Measurements from ENCODE around the gene GRK1.

Gene GRK1

GRCh38 chr13:113753171-113753570, 86.2 kb downstream of the GRK1 start:
- no peak for TF ChIP-seq CTCF (IDR thresholded peaks at IDR 0.05; ENCODE audit: low read depth, low read length)
- no peak for DNase-seq
- H3K4me3 ChIP-seq (ENCODE audit: low read depth, low read length): no peak overlapping the region
- H3K4me1 ChIP-seq: no peaks in the 10 kb centered on the region
- H3K36me3 ChIP-seq: no peaks in the 10 kb centered on the region
- H3K27me3 ChIP-seq: no peaks in the 10 kb centered on the region
- no peaks in the 10 kb centered on the region for H3K9me3 ChIP-seq

GRCh38 chr13:113754242-113754641, 87.2 kb downstream of the GRK1 start:
- no peak for DNase-seq
- peaks cover 2% of the 10 kb centered on the region for H3K27me3 ChIP-seq
- peaks cover 4% of the 10 kb centered on the region for H3K4me1 ChIP-seq
- no peaks in the 10 kb centered on the region for H3K9me3 ChIP-seq
- H3K4me3 ChIP-seq (ENCODE audit: low read depth, low read length): no peak overlapping the region
- no peaks in the 10 kb centered on the region for H3K36me3 ChIP-seq
- no peak for TF ChIP-seq CTCF (IDR thresholded peaks at IDR 0.05; ENCODE audit: low read depth, low read length)

- no peaks in the 10 kb centered on the region for H3K9me3 ChIP-seq
- H3K4me1 ChIP-seq: peaks cover 4% of the 10 kb centered on the region
- no peak for TF ChIP-seq CTCF (IDR thresholded peaks at IDR 0.05; ENCODE audit: low read depth, low read length)
- no peak overlapping the region for H3K4me3 ChIP-seq (ENCODE audit: low read depth, low read length)
- DNase-seq: peak; percentile 4
- H3K36me3 ChIP-seq: no peaks in the 10 kb centered on the region
- peaks cover 6% of the 10 kb centered on the region for H3K27me3 ChIP-seq
Observed at GRCh38 chr13:113754691-113755090, 87.7 kb downstream of the GRK1 start.

GRCh38 chr13:113756441-113757097, 89.5 kb downstream of the GRK1 start:
- TF ChIP-seq CTCF (IDR thresholded peaks at IDR 0.05; ENCODE audit: low read depth, low read length): no peak
- no peak for DNase-seq
- H3K4me3 ChIP-seq (ENCODE audit: low read depth, low read length): no peak overlapping the region
- H3K36me3 ChIP-seq: no peaks in the 10 kb centered on the region
- peaks cover 4% of the 10 kb centered on the region for H3K4me1 ChIP-seq
- H3K9me3 ChIP-seq: no peaks in the 10 kb centered on the region
- H3K27me3 ChIP-seq: peaks cover 20% of the 10 kb centered on the region

- DNase-seq: peak; percentile 90
Observed at GRCh38 chr13:113758651-113759524, 91.9 kb downstream of the GRK1 start, which contains the start of gene TMEM255B. TMEM255B (plus strand) TSS chr13:113759226; CDS start chr13:113759270, 44 bp downstream.

More at GRCh38 chr13:113758651-113759524, 91.9 kb downstream of the GRK1 start, which contains the start of gene TMEM255B:
- Histone ChIP-seq H3K9me3 (no peaks in the 10 kb centered on the region), H3K27me3 (peaks cover 27% of the 10 kb centered on the region), H3K4me1 (peaks cover 4% of the 10 kb centered on the region), H3K36me3 (no peaks in the 10 kb centered on the region), H3K4me3 (ENCODE audit: low read depth, low read length) (peak within 1 kb of the TSS; percentile 66)
- TF ChIP-seq CTCF (IDR thresholded peaks at IDR 0.05; ENCODE audit: low read depth, low read length): peak; percentile 19
